GM23338 (cell line): Measurements from ENCODE around the gene ANKHD1.

ENCODE experiments used
- CTCF ChIP-seq, 2 experiments: fragments of 200-600 bp in 1 of 2; sonication (generic) in 1 of 2; conservative IDR thresholded peaks; 2 replicates each; pipeline versions ENCODE4 v1.5.1 to v1.6.1; 2016 to 2017; ENCODE audit warnings: antibody characterized with exemption in 2 of 2, low read depth in 2 of 2, mild to moderate bottlenecking in 2 of 2, moderate library complexity in 1 of 2
- ETS1 ChIP-seq: IDR thresholded peaks from 2 replicates; pipeline ENCODE4 v1.6.1; 2016; ENCODE audit warnings: antibody characterized with exemption
- EZH2phosphoT487 ChIP-seq: fragments of 200-600 bp; sonication (generic); IDR thresholded peaks from one replicate; pipeline ENCODE4 v1.8.1; 2018; ENCODE audit warnings: antibody characterized with exemption; ENCODE audit not compliant: unreplicated experiment
- POLR2AphosphoS5 ChIP-seq: IDR thresholded peaks from 2 replicates; pipeline ENCODE4 v1.6.1; 2016; ENCODE audit warnings: antibody characterized with exemption, low read depth

GRCh38 chr5:140509898-140510297 is 108.3 kb downstream of the ANKHD1 start:
- TF ChIP-seq CTCF (conservative IDR thresholded peaks at IDR 0.05; ENCODE audit: low read depth in 2 of 2) (no peak), EZH2phosphoT487 (no peak), ETS1 (no peak), POLR2AphosphoS5 (no peak)
